SKM-1 treated with dmso at 0.1 percent for 144 hours (cell line): ENCODE measurements around the gene SLC6A9.

Experiments
- DNase-seq: peaks from one replicate; lab custom pipeline; 2025; ENCODE audit not compliant: unreplicated experiment; lab: John Stamatoyannopoulos, UW

Gene SLC6A9

DNA sequence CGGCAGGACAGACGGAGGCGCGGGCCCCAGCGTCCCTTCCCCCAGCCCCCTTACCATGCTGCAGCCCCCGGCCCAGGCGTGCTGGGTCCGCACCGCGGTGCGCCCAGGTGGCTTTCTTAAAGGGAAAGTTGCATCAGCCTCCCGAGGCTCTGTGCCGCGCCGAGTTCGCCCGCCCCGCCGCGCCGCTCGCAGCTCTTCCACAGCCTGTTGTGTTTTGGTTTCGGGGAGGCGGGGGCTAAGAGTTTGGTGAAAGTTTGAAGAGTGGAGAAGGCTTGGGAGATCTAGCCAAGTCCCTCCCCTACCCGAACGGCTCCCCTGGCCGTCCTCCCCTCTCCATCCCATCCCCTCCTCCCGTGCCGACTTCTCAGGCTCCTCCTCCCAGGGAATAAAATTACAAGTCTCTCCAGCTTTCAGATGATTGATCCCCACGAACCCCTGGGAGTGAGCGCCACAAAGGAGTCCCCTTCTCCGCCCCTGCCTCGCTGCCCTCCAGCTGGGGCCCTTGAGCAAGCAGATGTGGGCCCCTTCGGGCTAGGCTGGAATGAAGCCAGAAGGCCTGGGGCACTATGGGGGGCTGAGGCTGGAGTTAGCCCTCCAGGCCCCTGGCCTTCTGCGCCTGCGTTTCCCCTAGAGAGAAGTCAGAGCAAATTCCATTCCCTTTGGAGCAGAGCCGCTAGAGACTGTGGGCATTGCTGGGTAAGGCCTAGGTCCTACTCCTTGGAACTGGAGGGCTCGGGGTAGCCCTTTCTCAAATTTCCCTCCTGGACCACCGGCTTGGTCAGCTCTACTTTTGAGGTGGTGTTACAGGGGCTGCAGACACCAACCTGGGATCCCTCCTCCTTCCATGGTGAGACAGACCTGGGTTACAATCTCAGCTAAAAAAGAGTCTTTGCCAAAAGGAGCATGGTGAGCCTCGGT, at the start of gene SLC6A9:
SLC6A9 (minus strand) TSS at position 211 of the 918 bp plus-strand sequence. CDS start 7,185 bp downstream, outside the sequence.
- no peak for DNase-seq

DNA sequence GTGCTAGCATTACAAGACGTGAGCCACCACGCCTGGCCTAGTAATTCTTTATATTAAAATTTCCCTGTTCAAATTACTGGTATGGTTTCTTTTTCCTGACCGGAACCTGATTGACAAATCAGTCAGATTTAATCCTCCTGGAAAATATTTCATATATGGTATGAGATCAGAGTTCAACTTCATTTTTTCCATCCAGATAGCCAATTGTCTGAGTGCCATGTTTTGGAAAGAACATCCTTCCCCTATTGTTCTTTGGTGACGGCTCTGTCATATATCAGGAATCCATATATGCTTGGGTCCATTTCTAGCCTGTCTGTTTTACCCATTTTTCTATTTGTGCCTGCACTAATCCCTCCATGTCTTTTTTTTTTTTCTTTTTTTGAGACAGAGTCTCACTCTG, 48.3 kb upstream of the SLC6A9 start:
- DNase-seq: no peak

DNA sequence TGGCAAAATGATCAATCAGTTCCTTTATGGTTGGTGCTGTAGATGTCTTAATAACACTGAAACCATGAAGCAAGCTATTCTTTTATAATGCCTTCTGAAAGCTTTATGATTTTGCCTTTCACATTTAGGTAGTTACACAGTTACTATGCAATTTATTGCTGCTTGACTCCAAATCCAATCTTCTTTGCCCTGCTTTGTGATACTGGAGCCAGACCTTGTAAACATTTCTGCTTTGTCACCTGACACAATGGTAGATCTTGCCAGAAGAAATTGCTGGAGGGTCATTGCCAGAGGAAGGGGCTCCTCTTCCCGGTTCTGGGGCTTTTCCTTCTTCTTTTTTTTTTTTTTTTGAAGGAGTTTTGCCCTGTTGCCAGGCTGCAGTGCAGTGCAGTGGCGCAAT, 46.8 kb upstream of the SLC6A9 start:
- no peak for DNase-seq

DNA sequence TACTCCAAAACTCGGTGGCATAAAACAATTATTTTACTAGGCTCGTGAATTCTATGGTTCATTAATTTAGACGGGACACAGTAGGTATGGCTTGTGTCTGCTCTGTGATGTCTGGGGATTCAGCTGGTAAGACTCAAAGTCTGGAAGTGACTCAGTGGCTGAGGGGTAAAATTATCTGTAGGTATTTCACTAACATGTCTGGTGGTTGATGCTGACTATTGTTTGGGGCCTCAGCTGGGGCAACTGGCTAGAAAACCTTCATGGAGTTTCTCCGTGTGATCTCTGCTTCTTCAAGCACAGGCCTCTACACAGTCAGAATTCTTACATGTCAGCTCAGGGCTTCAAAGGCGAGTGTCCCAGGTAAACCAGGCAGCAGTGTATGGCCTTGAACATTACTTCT, 46.2 kb upstream of the SLC6A9 start:
- no peak for DNase-seq

DNA sequence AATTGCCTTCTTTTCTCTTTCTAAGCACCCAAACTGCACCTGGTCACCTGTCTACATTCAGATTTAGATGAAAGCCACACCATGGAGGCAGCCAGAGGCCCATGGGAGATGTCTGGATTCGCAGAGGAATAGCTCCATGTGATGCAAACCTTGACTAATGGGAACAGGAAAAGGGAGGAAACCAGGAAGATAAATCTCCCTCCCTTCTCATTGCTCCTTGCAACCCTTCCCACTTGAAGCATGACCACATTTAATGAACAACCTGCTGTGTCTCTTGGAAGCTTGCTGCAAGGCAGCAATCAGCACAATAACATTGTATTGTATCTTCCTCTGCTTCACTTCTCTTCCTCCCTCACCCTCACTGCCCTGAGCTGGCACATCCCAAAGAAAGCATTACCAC, 44.8 kb upstream of the SLC6A9 start:
- no peak for DNase-seq

DNA sequence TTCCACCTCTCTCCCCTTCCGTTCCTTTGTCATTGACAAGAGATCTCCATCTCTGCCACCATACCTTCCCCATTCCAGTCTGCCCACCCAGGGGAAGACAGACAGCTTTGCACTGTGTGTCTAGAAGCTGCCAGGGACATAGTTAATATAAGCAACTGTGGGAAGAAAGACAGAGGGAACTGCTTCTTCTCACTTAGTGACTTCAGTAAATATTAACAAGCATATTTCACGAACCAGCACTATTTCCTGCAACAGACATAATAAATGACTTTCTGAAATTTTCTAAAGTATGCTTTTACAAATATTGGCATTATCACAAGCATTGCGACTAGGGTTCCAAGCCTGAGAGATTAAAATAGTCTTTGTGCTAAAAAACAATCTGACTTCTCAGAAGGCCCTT, 43.2 kb upstream of the SLC6A9 start:
- DNase-seq: no peak

DNA sequence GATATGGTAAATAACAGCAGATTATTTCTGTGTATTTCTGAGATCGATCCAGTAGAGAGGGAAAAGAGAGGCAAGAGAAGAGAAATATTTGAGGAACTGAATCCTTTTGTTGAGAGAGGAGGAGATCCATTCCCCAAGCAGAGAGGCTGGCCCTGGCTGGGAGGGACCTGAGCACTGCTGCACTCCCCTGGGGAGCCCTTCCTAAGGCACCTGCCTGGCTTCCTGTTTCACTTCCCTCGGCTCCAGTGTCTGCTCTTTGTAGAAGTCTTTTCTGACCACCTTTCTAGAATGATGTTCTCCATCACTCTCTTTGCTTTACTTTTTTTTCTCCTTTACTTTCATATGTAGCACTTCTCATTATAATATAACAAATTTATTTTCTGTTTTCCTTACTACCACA, 42.3 kb upstream of the SLC6A9 start:
- peak; percentile 20 for DNase-seq

DNA sequence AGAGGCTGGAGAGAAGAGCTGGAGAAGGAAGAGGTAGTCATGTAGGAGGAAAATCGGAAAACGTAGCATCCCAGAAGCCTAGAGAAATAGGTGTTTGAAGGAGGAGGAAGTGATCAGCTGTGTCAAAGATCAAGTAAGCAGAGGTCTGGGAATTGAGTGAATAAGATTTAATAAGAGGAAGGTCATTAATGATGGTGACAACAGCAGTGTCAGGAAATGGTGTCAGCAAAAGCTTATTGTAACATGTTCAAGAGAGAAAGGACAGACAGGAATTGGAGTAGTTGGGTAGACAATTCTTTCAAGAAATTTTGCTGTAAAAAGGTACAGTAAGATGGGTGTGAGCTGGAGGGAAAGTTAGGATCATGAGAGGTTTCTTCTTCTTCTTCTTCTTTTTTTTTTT, 41.6 kb upstream of the SLC6A9 start:
- DNase-seq: no peak

DNA sequence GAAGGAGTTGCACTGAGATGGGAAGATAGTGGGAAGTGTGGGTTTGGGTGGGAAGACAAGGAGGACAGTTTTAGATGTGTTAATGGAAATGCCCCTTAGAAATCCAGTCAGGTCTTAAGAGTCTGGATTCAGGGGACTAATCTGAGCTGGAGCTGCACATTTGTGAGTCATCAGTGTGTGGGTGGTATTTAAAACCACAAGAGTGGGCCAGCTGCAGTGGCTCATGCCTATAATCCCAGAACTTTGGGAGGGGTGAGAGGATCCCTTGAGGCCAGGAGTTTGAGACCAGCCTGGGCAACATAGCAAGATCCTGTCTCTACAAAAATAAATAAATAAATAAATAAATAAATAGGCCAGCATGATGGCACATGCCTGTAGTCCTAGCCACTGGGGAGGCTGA, 40.9 kb upstream of the SLC6A9 start:
- no peak for DNase-seq

DNA sequence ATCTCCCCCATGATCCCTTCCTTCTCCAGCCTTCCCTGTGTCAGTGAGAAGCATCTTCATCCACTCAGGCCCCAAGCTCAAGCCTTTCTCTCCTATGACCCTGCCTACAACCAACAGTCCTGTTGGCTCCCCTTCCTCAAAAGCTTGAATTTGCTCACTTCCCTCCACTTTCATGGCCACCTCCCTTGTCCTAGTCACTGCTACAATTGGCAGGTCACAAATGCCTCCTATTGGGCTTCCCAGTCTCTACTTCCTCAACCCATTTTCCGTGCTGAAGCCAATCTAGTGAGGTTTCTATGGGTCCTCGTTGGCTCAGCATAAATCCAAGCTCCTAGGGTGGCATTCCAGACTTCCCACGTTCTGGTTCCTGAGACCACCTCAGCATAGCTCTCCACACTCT, 40.2 kb upstream of the SLC6A9 start:
- no peak for DNase-seq

DNA sequence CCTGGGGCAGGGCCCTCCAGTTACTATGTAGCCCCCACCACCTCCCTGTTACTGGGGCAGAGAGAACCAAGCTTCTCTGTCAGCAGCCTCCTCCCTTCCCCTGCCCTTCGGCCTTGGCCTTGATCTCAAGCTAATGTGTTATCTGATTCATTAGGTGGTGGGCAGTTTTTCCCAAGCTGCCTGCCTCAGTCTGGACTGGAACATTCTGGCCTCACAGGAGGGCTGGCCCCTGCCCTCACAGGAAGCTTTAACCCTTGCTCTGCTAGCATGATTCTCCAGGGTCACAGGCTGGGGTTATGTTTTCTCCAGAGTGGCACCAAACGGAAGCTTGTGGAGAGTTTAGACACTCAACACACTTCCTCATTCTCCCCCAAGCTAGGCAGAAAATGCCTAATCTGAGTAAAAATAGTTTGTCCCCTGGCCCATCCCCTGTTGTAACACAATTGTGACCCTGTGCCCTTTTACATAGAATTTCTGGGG, 37.2 kb upstream of the SLC6A9 start:
- peak; percentile 95 for DNase-seq

DNA sequence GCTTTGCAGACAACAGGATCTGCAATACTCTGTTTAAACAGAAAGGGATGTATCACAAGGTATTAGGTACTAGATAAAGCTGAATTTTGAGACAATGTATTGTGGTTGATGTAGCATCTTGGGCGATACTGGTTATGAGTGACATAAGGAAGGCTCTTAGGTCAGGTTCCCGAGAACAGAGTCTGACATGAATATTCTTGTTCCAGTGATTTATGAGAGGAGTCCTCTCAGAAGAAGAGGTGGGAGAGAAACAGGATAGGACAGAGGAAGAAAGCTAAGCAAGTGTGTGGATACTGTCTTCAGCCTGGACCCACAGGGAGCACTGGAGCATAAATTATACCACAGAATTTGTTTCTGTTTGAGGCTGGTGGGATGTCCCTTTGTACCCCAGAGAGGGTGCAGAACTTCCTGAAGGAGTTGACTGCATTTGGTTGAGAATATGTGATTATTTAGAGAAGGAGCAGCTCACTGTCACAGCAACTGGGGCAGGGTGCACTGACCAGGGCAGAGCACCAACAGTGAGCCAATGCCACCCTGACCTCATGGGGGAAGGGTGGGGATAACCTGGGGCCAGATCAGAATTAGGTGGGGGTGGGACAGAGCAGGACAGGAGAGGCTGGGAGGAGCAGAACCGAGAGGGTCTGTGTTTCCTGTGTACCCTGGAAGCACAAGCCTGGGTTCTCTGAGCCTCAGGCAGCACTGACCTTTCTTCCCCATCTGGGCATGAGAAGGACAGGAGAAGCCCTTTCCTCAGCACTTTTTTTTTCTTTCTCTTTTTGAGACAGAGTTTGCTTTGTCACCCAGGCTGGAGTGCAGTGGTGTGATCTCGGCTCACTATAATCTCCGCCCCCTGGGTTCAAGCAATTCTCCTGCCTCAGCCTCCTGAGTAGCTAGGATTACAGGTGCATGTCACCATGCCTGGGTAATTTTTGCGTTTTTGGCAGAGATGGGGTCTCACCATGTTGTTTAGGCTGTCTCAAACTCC, 36.3 kb upstream of the SLC6A9 start:
- no peak for DNase-seq

DNA sequence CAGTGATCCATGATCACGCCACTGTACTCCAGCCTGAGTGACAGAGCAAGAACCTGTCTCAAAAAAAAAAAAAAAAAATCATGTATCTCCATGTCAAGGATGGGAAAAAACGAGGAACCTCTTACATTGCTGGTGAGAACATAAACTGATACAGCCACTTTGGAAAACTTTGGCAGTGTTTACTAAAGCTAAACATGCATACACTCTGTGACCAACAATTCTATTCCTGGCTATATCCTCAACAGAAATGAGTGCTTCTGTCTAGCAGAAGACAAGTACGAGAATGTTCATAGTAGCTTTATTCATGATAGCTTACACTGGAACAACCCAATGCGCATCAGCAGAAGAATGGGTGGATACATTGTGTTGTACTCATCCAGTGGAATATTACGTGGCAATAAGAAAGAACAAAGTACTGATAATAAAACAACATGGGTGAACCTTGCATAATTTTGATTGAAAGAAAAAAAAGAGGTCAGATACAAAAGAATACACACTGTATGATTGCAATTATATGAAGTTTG, 31.5 kb upstream of the SLC6A9 start:
- no peak for DNase-seq

DNA sequence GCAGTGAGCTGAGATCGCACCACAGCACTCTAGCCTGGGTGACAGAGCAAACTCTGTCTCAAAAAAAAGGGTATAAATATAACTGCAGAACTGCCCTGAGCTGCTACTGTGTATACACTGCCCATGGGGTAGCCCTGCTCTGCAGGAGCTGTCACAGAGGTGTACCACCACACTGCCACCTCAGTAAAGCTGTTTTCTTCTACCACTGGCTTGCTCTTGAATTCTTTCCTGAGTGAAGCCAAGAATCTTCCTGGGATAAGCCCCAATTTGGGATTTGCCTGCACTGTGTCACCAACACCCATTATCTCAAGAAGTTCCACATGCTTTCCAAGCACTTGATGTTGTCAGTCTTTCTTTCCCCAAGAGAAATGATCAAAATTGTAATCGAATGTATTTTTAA, 30.6 kb upstream of the SLC6A9 start:
- no peak for DNase-seq

DNA sequence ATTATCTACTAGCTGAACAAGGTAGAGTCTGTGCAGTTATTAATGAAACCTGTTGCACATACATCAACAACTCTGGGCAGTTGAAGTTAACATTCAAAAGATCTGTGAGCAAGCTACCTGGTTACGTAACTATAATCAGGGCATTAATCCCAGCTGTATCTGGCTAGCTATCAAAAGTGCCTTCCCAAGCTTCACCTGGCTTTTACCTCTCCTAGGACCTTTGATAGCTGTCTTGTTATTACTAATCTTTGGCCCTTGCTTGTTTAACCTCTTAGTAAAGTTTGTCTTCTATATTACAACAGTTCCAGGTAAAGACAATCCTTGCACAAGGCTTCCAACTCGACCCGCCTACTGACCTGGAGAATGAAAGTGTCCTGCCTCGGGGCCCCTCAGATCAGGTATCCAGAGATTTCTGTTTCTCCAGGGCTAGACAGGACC, 29.6 kb upstream of the SLC6A9 start:
- no peak for DNase-seq

DNA sequence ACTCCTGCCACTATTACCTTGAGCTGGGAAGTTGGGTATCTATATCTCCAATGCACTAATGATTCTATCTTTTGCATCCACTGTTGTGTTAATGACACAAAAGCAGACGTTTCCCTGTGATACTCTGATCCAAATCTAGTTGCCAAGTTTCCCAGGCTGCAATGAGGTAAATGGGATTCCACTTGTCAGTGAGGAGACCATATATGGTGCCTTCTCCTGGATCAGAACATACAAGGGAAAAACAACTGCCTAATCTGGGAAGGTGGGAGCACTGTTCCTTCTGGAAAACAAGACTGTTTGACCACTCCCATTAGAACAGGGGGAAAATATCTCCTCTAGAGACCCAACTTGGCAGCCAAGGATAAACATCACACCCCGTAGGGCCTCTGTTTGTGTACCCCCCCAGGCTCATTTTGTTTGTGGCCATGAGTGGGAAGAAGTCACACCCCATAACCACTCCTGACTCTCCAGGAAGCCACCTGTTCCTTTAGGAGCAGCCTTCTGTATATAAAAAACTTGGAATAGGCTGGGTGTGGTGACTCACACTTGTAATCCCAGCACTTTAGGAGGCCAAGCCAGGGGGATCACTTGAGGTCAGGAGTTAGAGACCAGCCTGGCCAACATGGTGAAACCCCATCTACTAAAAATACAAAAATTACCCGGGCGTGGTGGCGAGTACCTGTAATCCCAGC, 28.5 kb upstream of the SLC6A9 start:
- DNase-seq: no peak

DNA sequence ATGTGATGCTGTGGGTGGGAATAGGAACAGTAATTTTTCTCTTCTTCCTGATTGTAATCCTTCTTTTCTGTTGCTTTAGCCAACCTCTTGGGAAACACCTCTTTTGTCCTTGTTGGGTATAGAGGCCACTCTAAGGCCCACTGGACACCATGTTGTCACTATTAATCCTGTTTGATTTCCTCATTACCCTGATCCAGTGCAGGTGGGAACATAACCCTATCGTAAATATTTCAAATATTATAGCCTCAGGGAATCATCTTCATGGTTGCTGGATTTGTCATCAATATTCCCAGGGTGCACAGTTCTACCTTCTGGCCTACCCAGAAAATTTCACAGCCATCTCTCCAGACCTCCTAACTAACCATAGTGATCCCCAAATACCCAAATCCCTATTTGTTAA, 27.9 kb upstream of the SLC6A9 start:
- no peak for DNase-seq

DNA sequence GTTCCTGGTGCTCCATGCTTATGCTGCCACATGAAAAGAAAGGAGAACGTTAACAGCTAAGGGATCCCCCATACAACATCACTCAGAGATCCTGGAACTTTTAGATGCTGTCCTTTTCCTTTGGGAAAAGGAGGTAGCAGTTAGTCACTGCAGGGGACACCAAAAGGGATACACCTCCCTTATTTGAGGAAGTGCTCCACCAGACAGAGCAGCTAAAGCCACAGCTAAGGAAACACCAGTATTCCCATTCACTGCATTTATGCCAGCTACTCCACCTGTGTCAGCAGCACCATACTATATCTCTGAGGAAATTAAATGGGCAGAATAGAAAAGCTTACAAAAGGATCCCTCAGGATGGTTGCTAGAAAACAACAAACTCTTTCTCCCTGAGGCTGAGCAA, 26.0 kb upstream of the SLC6A9 start:
- no peak for DNase-seq

DNA sequence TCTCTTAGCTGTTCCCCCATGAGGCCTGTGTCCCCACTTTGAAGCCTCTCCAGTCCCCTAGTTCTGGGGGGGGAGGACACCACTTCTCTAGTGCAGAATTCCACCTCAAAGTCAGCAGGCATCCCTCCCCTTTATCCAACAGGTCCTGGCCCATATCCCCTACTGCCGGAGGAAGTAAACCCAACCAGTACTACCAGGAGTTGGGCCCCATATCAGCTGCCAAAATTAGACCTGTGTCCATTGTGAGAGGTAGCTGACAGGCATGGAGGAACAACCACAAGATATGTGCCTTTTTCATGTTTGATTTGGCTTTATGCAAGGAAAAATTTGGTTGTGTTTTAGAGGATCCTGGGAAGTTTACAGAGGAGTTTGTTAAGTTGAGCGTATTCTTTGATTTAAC, 22.1 kb upstream of the SLC6A9 start:
- no peak for DNase-seq

DNA sequence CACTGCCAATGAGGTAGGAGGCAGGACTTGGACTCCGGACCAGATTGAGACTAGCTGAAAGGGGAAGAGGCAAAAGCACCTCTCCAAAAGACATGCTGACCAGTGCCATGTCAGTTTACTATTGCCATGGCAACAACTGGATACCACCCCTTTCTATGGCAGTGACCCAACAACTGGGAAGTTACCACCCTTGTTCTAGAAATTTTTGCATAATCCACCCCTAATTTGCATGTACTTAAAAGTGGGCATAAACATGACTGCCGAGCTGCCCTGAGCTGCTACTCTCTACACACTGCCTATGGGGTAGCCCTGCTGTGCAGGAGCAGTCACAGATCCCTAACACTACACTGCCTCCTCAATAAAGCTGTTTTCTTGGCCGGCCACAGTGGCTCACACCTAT, 19.0 kb upstream of the SLC6A9 start:
- no peak for DNase-seq

DNA sequence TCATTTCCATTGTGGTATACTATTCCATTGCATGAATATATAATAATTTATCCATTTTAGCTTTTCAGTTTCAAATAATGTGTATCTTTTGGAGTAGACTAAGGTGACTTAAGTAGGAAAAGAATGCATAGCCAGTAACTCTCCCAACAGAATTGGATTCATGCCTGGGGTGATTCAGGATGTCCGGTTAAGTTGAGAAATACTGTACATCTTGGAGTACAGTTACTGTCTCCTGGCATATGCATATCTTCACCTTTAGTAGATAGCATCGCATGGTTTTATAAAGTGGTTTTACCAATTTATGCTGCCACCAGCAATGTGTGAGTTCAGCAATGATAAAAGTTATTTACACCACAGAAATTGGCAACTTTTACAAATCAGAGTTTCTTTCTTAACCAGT, 18.6 kb upstream of the SLC6A9 start:
- DNase-seq: no peak
